Stimulated activated CD8-positive, alpha-beta memory T cell treated with anti-CD3 and anti-CD28 coated beads, Interleukin-7, amount 100 ng/mL, for 1 hour (primary cell): ENCODE measurements around the gene TEPSIN.

Experiments
- DNase-seq, 2 donors: peaks; one replicate each; pipeline ENCODE4 v3.0.0-alpha.2; 2020; ENCODE audit warnings: low read depth in 2 of 2

Gene TEPSIN, protein sequence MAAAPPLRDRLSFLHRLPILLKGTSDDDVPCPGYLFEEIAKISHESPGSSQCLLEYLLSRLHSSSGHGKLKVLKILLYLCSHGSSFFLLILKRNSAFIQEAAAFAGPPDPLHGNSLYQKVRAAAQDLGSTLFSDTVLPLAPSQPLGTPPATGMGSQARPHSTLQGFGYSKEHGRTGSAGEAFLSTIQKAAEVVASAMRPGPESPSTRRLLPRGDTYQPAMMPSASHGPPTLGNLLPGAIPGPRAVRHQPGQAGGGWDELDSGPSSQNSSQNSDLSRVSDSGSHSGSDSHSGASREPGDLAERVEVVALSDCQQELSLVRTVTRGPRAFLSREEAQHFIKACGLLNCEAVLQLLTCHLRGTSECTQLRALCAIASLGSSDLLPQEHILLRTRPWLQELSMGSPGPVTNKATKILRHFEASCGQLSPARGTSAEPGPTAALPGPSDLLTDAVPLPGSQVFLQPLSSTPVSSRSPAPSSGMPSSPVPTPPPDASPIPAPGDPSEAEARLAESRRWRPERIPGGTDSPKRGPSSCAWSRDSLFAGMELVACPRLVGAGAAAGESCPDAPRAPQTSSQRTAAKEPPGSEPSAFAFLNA

DNA sequence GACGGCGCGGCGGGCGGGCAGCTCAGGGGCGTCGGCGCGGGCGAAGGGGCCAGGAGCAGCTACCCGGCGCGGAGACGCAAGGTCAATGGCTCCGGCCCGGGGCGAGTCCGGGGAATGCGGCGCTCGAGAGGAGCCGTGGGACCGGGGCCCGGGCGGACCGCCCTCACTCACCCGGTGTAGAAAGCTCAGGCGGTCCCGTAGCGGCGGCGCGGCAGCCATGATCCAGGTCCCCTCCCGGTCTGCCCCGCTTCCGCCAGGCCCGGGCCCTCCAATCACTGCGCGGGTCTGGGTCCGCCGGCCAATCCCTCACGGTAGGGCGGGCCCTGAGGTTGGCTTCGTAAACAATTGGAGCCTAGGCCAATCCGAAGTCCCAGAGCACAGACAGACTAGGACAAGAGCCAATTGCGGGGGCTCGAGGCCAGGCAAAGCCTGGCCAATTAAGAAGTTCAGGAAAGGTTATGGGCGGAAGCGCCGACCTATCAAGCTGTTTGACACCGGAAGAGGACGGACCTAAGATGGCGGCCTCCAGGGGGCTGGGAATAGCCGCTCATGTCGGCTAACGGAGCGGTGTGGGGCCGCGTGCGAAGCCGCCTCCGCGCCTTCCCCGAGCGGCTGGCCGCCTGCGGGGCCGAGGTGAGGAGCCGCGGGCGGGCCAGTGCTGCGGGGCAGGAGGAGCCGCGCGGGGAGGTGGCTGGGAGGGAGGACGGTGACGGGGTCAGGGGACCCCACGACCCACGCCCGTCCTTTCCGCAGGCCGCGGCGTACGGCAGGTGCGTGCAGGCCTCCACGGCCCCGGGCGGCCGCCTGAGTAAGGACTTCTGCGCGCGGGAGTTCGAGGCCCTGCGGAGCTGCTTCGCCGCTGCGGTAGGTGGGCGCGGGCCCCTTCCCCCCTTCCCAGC lies at the start of gene TEPSIN, which contains the start of gene NDUFAF8:
TEPSIN (minus strand) TSS at position 241 of the 899 bp plus-strand sequence; CDS start at position 219, 22 bp downstream.
NDUFAF8 (plus strand) TSS at position 504 of the 899 bp plus-strand sequence; CDS start at position 550, 46 bp downstream.
- peak; percentile 85 to 88 for DNase-seq

DNA sequence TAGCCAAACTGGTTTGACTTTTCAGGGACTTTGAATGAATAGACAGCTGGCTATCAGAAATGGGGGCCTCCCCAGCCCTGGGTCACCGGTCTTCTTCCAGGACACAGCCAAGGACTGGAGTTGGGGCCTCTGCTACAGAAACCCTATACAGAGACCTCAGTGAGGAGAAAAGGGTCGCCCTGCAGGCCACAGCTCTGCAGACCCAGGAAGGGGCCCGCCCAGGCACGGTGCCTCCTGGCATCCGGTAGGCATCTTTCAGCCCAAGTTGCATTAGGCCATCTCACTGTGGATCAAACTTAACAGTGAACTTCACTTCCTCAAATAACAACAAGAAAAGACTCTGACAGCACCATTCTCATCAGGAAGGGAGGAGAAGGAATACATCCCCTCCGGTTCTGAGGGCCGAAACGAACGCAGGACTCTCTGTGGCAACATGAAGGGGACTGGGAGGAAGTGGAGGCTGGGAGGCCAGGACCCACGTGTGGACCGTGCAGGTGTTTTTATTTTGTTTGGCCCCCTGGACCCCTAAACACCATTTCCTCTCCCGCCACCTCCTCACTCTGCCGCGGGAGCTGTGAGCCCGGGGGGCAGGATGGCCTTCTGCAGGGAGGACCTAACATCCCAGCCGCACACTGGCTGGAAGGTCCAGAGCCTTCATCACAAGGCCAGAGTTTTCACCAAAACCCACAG lies 49.0 kb upstream of the TEPSIN start:
- DNase-seq = no peak

DNA sequence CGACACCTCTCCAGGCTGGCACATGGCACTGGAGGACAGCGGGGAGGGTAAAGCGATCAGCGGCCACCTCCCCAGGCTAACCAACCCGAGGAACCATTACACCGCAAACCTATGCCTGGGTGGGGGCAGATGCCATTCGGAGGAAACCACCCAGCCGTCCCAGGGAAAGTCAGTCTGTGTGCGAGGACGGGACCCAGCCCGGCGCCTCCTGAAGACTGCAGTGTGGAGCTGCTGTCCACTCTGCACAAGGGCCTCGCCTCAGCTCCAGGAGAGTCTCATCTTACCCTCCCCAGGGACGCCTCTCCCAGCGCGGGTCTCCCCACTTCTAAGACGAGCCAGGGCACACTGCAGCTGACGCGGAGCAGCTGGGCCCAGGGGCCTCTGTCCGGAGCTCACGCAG lies 48.3 kb upstream of the TEPSIN start:
- DNase-seq = no peak

DNA sequence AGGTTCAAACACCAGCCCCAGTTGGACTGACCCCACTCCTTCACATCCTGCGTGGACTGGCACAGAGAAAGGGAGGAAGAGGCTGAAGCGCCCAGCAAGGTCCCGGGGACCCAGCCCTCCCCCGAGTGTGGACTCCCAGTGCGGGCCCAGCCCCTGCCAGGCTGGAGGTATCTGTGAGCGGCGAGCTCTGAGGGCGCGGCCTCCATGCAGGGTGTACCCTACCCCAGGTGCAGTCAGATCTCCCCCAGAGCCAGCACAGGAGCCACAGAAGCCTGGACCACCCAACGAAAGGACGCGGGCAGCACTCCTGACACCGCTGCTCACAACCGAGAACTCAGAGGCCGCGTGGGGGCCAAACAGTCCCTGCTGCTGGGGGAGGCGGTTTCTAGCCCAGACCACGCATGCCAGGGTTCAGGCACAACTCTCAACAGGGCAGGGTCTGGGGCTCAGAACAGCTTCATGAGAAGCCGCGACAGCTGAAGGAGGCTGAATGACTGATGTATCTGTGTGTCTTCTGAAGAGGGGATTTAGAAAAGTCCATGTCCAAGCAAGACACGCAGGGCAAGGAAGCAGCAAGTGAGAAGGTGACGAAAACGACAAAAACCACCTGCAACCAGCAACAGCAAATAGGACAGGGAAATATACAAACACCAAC lies 47.8 kb upstream of the TEPSIN start:
- DNase-seq = no peak

DNA sequence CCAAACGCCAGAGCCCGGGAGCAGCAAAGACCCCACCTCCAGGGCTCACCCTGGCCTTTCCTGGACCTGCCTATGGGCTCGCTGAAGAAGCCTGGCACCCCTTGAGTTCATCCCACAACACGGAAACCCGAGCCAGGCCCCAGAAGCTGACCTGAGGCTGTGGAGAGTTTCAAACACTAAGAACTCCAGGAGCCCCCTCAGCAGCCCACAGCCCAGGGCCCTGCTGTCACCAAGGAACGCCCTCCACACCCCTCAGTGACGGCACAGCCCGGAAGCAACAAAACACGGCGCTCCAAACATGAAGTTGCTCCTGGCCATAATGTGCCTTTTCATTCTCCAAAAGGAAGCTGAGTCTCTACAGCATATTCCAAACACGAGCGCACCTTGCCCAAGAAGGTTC lies 47.0 kb upstream of the TEPSIN start:
- DNase-seq = no peak

DNA sequence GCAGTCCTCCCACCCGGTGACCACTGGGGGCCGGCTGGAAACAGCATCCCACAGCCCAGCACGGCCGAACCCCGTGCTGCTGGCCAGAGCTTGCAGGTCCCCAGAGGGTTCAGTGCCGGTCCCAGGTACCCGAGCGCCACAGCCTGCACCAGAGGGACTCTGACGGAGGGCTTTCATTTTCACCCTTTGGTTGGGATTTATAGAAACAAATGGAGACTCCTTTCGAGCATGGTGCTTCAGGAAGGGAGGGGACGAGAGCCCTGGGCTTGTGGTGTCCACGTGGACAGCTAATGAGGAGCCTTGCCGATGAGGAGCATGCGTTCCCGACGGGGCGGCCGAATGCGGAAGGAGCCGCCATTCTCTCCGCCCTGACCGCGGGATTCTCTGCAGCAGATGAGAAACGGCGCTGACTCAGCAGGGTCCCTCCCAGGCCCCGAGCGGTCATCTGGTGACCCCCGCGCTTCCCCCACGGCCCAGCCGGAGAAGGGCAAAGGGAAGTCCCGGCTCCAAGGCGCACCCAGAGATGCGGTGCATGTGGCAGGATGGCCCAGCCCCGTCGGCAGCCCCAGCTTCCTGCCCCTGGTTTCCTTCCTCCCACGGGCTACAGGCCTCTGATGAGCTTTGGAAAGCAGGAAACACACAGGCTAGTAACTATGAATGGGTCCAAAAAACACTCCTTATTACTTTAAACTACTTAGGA lies 46.5 kb upstream of the TEPSIN start:
- DNase-seq = no peak

DNA sequence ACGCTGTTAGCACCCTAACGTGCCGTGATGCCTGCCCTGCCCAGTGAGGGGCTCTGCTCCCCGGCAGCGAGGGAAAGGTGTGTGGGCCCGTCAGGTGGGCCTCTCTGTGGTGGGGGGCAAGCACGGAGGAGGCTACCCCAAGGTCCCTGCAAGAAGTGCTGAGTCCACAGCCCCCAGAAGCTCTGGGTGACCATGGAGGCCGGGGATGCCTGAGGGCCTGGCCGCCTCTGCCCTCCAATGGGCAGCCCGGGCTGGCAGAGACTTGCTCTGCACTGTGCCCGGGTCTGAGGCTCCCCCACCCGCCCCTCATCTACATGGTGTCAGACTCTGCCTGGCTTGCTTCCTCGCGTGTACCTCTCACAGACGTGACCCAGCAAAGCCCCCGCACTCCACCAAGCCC lies 44.0 kb upstream of the TEPSIN start:
- no peak for DNase-seq

DNA sequence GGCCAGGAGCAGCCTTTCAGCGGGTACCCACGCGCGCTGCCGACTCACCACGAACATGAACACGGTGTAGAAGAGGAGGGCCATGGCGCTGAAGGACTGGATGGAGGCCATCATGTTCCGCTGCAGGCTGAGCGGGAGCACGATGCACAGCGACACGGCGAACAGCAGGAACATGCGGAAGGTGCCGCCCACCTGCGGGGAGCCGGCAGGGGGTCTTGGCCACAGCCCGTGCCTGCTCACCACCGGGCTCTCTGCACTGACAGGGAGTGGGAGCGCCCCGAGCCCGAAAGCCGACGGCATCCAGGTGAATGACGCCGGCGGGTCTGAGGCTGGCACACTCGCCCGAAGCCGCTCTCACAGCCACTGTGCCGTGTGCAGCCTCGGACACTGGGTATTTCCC lies 43.3 kb upstream of the TEPSIN start:
- DNase-seq = no peak

DNA sequence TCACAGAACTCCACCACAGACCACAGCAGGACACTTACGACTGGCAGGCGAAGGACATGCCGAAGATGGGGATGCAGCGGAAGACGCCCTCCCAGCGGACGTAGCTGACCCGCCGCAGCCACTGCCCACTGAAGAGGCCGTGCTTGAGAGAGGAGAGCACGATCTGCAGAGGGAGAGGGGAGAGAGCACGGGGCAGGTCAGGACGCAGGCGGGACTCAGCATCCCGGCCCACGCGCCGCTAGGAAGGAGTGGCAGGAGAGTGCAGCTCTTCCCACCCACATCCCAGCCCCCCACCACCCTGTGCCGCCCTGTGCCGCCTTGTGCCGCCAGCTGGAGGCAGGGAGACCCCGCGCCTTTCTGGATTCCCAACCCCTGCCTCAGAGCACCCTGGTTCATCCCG lies 41.7 kb upstream of the TEPSIN start:
- no peak for DNase-seq

DNA sequence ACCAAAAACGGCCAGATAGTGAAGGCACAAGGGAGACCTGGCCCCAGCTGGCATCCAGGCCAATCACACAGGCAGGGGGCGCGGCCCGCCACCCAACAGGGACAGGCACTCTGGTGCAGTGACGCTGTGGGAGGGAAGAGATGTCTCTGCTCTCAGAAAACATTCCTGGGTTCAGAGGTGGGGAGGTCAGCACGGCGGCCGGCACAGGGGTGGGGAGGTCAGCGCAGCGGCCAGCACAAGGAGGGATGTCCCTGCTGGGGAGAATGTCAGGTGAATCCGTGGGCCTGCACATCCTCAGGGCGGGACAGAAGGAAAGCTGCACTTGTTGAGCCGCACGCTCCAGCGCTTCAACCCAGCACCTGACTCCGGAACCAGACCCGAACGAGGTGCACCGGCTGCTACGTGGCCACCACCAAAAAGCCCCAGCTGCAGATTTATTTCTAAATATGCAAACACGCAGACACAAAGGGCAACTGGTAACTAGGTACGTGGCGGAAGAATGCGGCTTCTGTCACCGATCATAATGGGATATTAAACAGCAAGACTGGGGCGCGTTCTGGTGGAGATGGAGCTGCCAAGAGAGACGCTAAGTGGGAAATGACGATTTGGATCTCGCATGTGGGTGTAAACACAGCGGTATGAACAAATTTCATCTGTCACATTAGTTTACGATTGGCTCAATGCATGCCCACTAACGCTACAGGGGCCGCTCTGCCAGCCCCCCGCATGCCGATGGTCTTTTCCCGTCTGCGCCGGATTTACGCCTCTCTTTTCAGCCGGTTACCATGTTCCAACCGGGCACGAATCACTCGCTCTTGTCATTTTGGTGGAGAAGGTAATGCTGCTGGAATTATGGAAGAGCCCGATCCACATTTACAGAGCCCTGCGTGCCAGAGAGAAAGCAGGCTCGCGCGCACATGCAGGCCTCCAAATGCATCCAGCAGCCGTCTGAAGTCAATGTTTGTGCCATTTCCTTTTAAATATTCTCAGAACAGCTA lies 40.7 kb upstream of the TEPSIN start:
- DNase-seq = no peak

DNA sequence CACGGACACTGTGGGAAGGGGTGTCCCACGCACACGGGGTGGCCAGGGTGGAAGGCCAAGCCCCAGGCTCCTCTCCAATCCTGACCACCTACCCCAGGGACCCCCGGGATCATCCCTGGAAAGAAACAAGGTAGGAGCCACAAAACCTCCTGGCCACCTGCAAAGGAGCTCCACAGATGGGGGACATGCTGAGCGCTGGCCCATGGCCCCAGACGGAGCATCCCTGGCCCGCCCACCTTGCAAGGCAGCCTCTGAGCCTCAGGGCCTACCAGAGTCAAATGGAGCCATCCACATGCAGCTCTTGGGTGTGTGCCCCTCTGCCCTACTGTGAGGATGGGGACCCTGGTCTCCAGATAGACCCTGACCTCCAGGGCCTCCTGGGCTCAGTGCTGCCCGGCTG lies 40.0 kb upstream of the TEPSIN start:
- DNase-seq = no peak

DNA sequence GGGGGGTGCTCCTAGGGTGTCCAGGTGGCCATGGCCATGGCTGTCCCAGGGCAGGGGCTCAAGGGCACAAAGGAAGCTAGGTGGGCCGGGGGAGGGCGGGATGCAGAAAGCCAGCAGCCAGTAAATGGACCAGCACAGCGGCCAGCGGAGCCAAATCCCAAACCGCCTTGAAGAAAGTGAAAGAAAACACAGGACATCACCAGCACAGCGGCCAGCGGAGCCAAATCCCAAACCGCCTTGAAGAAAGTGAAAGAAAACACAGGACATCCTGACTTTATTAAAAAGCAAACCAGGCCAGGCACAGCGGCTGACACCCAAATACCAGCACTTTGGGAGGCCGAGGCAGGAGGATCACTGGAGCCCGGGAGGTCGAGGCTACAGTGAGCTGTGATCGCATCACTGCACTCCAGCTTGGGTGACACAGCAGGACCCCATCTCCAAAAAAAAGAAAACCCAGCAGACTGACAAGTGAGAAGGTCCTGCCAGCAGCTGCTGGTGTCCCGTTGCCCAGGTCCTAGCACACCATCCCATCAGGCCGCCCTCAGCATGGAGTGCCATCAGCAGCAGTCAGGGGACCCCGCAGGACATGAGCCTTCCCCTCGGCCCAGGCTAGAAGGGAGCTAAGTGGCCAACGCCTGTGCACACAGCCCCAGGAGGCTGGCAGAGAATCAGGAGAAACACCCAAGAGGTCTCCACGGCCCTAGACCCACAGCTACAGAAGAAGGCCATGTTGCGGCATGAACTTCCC lies 39.3 kb upstream of the TEPSIN start:
- no peak for DNase-seq

DNA sequence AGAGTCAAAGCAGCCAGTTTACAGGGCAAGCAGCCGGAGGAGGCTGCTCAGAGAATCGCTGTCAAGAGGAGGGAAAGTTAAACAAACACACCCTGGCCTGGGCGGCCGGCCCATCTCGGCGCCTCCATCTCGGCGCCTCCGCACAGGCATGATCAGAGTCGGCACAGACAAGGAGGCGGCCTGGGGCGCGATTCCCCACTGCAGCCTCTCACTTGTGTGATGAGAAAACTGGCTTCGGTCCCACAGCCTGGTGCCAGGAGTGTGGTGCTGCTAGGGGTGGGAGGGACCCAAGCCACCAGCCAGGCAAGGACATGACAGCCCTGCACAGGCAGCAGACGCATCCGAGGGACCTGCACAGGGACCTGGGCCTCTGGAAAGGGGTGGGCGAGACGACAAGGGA lies 38.6 kb upstream of the TEPSIN start:
- DNase-seq = no peak

DNA sequence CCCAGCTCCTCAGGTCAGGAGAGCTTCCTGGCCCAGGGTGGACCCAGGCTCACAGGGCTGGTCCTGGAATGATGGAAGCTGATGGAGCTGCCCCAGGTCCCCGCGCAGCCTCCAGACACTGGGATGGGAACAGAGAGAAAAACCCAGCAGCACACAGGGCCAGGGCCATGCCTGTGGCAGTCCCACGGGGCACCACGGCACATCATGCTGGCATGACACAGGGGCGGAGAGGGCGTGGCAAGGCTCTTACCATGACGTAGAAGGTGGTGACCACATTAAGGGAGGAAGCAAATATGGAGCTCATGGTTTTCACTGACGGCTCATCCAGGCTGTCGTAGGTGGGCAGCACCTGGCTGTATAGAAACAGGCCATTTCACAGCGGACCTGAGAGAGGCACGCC lies 37.9 kb upstream of the TEPSIN start:
- no peak for DNase-seq

DNA sequence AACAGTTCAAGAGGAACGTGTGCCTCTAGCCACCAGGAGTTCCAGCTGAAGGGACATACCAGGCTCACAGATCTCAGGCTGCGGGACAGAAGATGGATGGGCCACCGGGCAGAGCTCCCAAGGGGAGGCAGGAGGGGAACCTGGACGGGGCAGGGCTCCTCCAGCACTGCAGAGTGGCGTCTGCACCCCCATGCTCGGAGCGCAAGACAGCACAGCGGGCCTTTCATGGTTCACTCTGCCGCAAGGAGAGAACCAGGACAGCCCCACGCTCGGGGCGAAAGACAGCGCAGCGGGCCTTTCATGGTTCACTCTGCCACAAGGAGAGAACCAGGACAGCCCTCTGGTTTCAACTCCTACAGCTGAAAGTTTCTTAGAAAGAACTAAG lies 35.6 kb upstream of the TEPSIN start:
- DNase-seq = no peak

DNA sequence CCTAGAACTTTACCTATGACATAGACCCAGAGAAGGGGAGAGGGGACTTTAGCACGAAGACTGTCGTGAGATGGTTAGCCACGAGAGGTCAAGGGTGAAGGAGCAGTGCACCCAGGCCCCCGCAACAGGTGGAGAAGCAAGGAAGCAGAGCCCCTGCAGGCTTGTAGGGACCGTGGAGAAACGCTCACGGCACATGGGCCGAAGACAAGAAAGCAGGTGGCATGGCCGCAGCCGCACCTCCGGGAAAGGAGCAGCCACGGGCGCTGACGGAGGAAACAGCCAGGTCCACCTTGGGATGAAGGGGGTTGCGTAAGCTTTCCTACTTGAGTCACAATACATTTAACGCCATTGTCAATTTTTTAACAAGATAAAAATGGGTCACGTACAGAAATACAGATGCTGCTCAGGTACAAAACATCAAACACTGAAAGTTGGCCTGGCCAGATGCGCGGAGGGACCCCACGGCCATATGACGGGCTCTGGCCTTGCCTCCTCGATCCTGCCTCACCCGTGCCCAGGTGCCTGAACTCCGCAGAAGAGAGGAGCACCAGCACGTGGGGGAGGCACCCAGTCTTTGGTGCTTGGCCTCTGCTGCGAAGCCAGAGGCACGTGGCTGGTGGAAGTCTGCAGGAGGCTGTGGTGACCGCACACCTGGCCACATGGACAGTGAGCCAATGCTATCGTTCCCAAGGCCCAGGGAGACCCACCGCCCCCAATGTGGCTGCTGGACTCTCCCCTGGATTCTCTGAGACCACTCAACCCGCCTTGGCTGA lies 35.0 kb upstream of the TEPSIN start:
- DNase-seq = no peak

DNA sequence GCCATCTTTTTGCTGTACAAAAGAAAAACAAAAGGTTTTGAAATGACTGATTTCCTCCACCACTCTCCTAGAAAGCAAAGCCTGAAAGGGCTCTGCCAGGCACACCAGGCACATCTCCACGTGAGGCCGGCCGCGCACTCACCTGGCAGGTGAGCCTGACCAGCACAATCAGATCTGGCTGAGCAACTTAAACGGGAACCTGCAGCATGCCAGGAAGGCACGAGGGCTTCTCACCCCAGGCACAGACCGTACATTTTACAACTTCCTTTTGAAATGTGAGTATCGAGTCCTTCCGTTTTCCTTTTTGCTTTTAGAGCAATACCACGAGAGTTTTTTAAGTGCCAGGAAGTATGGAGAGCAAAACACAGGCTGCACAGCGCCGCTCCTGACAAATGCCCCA lies 33.8 kb upstream of the TEPSIN start:
- DNase-seq = no peak

DNA sequence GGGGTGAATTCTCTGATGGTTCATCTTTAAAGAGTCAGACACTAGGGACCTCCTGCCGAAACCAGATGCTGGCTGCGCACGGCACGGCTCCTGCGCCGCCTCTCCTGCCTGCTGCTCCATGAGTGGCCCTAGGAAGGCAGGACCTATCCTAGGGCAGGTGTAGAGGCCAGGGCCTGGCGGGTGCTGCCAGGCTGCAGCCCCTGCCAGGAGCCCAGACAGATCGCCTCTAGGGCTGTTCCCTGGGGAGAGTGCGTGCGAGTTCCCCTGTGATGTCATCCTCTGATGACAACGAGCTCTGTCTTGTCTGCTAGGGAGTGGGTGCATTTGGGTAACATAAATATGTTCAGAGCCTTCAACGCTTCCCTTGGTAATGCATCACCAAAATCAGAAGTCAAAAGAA lies 32.4 kb upstream of the TEPSIN start:
- no peak for DNase-seq
